Heart left ventricle (tissue), 16 donors: ENCODE measurements around the gene C12orf43. TPM values are rescaled to one million over a fixed set of nuclear protein-coding genes. Genes with fewer than 3 reads are reported as not detected.

ENCODE experiments used
- ATAC-seq, 4 donors: fragments of 200-7000 bp; cut with Tn5 transposase; one replicate each; pipeline ENCODE4 v1.9.1; 2020 to 2022; ENCODE audit warnings: moderate library complexity in 4 of 4, mild to moderate bottlenecking in 3 of 4, moderate number of reproducible peaks in 1 of 4
- DNase-seq, 5 donors: peaks; one replicate each; pipeline ENCODE4 v3.0.0-alpha.2; 2020
- H3K27ac ChIP-seq, 12 donors: fragments of 200-600 bp; sonication (generic) in 4 of 12; one replicate each; pipeline versions ENCODE4 v1.5.0 to v1.8.0; 2016 to 2022; ENCODE audit warnings: mild to moderate bottlenecking in 2 of 12
- H3K27me3 ChIP-seq, 9 donors: fragments of 200-600 bp; sonication (generic) in 2 of 9; one replicate each; pipeline versions ENCODE4 v1.5.1 to v1.8.0; 2016 to 2022; ENCODE audit warnings: mild to moderate bottlenecking in 3 of 9
- H3K36me3 ChIP-seq, 9 donors: fragments of 200-600 bp; sonication (generic) in 2 of 9; one replicate each; pipeline versions ENCODE4 v1.5.0 to v1.8.0; 2018 to 2022; ENCODE audit warnings: mild to moderate bottlenecking in 2 of 9
- H3K4me1 ChIP-seq, 12 donors: fragments of 200-600 bp; sonication (generic) in 4 of 12; one replicate each; pipeline versions ENCODE4 v1.5.0 to v1.8.0; 2016 to 2022; ENCODE audit warnings: mild to moderate bottlenecking in 3 of 12
- H3K4me3 ChIP-seq, 12 donors: fragments of 200-600 bp; sonication (generic) in 4 of 12; one replicate each; pipeline versions ENCODE4 v1.5.0 to v1.8.0; 2017 to 2022; ENCODE audit warnings: mild to moderate bottlenecking in 9 of 12, moderate library complexity in 4 of 12
- H3K9me3 ChIP-seq, 12 donors: fragments of 200-600 bp; sonication (generic) in 4 of 12; one replicate each; pipeline versions ENCODE4 v1.5.0 to v1.8.0; 2016 to 2022; ENCODE audit warnings: mild to moderate bottlenecking in 1 of 12
- POLR2A ChIP-seq, 2 donors: fragments of 450-650 bp; IDR thresholded peaks; one replicate each; pipeline ENCODE4 v1.6.1; 2017; ENCODE audit warnings: antibody characterized with exemption in 2 of 2, mild to moderate bottlenecking in 2 of 2, moderate library complexity in 2 of 2
- WGBS, 4 donors: extraction: QIAGEN DNeasy Blood & Tissue Kit in 2 of 4; methylation state at CpG; one replicate each; pipeline versions ENCODE4 v1.1.5 to v1.1.7; 2013 to 2018; 5-methylcytosine and 5-hydroxymethylcytosine counted together
- intact Hi-C, 10 donors: fragments of 100-400 bp; cut with DNase I; formaldehyde crosslinking; loops; one replicate each; pipeline versions ENCODE4 v1.11.1 to v1.14.2; 2022
- polyA plus RNA-seq, 2 donors: library from polyadenylated mRNA; stranded (reverse); fragments of 200-250 nt; gene quantifications; one replicate each; pipeline ENCODE4 v1.2.3, GENCODE V29; 2013
- total RNA-seq, 9 donors: library from RNA; depleted of rRNA in 2 of 9; stranded (reverse); fragments of >200 nt in 2 of 9; fragmentation: NEBNext Ultra II Directional in 3 of 9; extraction: Animal tissue kit (Norgen Biotek cat#: 25700) in 3 of 9; gene quantifications; one replicate each; pipeline versions ENCODE4 v1.1.0 to v1.2.4, GENCODE V29; 2016 to 2023
- TF ChIP-seq, protein P1 (sequence below), 12 donors: fragments of 200-600 bp; sonication (generic) in 4 of 12; IDR thresholded peaks; one replicate each; pipeline versions ENCODE4 v1.5.0 to v1.8.0; 2018 to 2022; ENCODE audit warnings: antibody characterized with exemption in 12 of 12, mild to moderate bottlenecking in 5 of 12
- donor health status: ischemic (EF 13 %, LVEDD 7.1; RV severe dilation, severe dysfunction).
- donor health status: healthy with polysubstance abuse.
- donor health status: DM: no; HTN: yes; CAD: no.
- donor health status: DM: no; HTN: no; CAD: no.
- donor health status: ischemic (EF 25% LVEDD 6.9; RV normal size, moderate dysfunction).
- donor health status: ischemic (EF 25% LVEDD 5.7; RV mildly dilated, moderate dysfunction).
- donor health status: healthy.
- donor health status: DM: yes; HTN: yes; CAD: no.
- donor health status: ischemic (EF 35%, LVEDD 5.7; RV mildly dilated, moderate dysfunction).
- donor health status: nonischemic (EF 11% LVEDD 7.7; RV severe dilation, severe dysfunction).
- donor health status: DM: yes; HTN: yes; CAD: no.
- donor health status: PGD.
- donor health status: ischemic (EF 29% LVEDD 5.4; RV normal size, mild dysfunction).
- donor health status: nonischemic (EF 23%, LVEDD 6.1; RV moderate dilation, normal function).

The C12orf43 gene
- total and polyA plus RNA-seq, 11 donors = 5.9 to 16.3 (median 9.2) TPM

DNA sequence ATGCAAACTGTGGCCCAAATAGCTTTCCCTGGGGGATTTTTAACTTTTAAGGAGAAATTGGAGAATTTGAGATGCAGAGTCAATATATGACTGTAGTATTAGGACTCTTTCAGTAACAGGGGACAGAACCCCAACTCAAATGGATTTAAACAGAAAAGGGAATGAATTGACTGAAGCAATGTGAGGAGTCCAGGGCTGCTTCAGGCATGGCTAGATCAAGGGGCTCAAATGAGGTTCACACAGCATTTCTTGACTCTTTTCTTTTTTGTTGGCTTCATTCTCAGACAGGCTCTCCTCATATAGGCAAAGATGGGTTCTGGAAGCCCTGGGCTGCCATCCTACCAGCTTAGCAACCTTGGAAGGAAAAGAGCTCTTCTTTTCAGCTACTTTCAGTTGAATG lies 24.3 kb downstream of the C12orf43 start:
- ATAC-seq = no peak
- Histone ChIP-seq H3K36me3 (no peaks in the 10 kb centered on the region), H3K4me1 (no peaks in the 10 kb centered on the region), H3K27me3 (peaks cover 0 to 7% (median 0%) of the 10 kb centered on the region in 9 donors), H3K9me3 (no peaks in the 10 kb centered on the region), H3K4me3 (no peak overlapping the region), H3K27ac (no peak overlapping the region)
- TF ChIP-seq, protein P1, sequence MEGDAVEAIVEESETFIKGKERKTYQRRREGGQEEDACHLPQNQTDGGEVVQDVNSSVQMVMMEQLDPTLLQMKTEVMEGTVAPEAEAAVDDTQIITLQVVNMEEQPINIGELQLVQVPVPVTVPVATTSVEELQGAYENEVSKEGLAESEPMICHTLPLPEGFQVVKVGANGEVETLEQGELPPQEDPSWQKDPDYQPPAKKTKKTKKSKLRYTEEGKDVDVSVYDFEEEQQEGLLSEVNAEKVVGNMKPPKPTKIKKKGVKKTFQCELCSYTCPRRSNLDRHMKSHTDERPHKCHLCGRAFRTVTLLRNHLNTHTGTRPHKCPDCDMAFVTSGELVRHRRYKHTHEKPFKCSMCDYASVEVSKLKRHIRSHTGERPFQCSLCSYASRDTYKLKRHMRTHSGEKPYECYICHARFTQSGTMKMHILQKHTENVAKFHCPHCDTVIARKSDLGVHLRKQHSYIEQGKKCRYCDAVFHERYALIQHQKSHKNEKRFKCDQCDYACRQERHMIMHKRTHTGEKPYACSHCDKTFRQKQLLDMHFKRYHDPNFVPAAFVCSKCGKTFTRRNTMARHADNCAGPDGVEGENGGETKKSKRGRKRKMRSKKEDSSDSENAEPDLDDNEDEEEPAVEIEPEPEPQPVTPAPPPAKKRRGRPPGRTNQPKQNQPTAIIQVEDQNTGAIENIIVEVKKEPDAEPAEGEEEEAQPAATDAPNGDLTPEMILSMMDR (IDR thresholded peaks at IDR 0.05) = no peak
- no peak for TF ChIP-seq POLR2A (IDR thresholded peaks at IDR 0.05)
- no peak for DNase-seq
- intact Hi-C loops = no loop called here

DNA sequence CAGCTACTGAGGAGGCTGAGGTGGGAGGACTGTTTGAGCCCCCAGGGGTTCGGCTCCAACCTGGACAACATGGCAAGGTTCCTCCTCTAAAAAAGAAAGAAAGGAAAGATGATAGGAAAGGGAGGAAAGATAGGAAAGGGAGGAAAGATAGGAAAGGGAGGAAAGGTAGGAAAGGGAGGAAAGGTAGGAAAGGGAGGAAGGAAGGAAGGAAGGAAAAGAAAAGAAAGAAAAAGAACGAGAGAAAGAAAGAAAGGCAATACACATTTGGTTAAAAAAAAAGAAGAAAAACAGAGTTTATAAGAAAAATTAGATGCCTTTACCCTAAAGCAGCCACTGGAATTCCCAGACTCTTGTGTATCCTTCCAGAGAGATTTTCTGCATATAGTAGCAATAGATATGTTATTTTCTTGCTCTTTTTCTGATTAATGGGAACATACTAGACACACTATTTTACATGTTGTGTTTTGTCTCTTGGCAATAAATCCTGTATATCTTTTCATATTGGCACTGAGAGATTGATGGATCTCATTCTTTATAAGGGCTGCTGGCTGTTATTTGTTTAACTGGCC lies 25.7 kb downstream of the C12orf43 start:
- Histone ChIP-seq H3K27ac (no peak overlapping the region), H3K4me1 (no peaks in the 10 kb centered on the region), H3K9me3 (no peaks in the 10 kb centered on the region), H3K27me3 (no peaks in the 10 kb centered on the region), H3K36me3 (no peaks in the 10 kb centered on the region), H3K4me3 (no peak overlapping the region)
- DNase-seq = no peak
- TF ChIP-seq, protein P1 (IDR thresholded peaks at IDR 0.05) = no peak
- no peak for TF ChIP-seq POLR2A (IDR thresholded peaks at IDR 0.05)
- 62 to 71% (median 66%) methylated on average over 2 of the region's 2 CpGs for WGBS, 4 donors
- no peak for ATAC-seq
- intact Hi-C loops = no loop called here

DNA sequence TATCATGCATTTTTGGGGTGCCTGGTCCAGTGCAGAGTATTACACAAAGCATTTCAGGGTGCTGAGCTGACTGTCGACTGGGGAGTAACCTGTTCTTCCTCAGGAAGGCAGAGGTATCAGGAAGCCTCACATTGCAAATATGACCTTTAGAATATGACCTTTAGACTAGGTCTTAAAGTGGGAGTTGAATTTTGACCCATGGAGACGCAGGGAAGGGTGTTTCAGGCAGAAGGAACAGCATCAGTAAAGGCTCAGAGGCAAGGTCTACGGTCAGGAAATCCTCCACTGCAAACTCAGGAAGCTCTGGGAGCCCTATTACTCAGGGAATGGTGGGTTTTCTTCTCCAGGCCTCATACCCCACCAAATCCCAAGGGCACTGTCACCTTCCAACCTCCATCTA lies 26.6 kb downstream of the C12orf43 start:
- no peak for ATAC-seq
- Histone ChIP-seq H3K9me3 (no peaks in the 10 kb centered on the region), H3K4me3 (no peak overlapping the region), H3K36me3 (no peaks in the 10 kb centered on the region), H3K27me3 (no peaks in the 10 kb centered on the region), H3K27ac (no peak overlapping the region), H3K4me1 (no peaks in the 10 kb centered on the region)
- 73 to 86% (median 82%) methylated on average over 3 of the region's 3 CpGs for WGBS, 4 donors
- intact Hi-C loops = no loop called here
- no peak for TF ChIP-seq POLR2A (IDR thresholded peaks at IDR 0.05)
- TF ChIP-seq, protein P1 (IDR thresholded peaks at IDR 0.05) = no peak
- DNase-seq = no peak

DNA sequence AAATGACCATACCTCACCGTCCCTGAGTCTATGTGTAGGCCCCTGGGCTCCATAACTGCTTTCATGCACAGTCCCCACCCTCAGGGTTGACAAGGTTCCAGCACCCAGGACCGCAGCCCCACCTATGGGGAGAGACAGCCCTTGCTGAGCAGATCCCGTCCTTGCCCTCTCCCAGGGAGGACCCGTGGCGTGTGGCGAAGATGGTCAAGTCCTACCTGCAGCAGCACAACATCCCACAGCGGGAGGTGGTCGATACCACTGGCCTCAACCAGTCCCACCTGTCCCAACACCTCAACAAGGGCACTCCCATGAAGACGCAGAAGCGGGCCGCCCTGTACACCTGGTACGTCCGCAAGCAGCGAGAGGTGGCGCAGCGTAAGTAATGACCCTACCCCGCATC lies 27.6 kb downstream of the C12orf43 start:
- intact Hi-C loops = no loop called here
- Histone ChIP-seq H3K4me3 (no peak overlapping the region), H3K36me3 (no peaks in the 10 kb centered on the region), H3K27ac (no peak overlapping the region), H3K9me3 (no peaks in the 10 kb centered on the region), H3K4me1 (no peaks in the 10 kb centered on the region), H3K27me3 (no peaks in the 10 kb centered on the region)
- no peak for ATAC-seq
- 89 to 96% (median 91%) methylated on average over 17 of the region's 17 CpGs for WGBS, 4 donors
- TF ChIP-seq, protein P1 (IDR thresholded peaks at IDR 0.05) = no peak
- no peak for TF ChIP-seq POLR2A (IDR thresholded peaks at IDR 0.05)
- no peak for DNase-seq
